ENCODE data around the gene TFAP2A. TPM values are rescaled to one million over a fixed set of nuclear protein-coding genes. Genes with fewer than 3 reads are reported as not detected.

The TFAP2A gene
- total and polyA plus RNA-seq, 4 donors, result 0.23 to 0.63 (median 0.38) TPM; not detected in 1

DNA sequence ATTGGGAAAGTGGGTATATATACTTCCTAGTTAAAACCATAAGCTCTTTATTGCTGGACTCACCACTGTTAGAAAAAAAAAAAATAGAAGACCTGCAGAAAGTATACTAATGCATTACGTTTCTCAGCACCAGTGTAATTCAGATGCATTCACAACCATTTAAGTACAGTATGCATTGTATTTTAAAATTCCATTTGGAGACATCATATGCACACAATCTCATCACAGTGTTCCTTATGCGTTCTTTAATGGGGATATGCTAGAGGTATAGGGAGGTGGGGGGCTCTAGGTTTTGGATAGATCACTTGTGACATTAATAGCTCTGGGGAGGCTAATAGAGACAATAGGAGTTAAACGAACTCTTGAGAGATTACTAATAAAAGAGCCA lies 9.4 kb downstream of the TFAP2A start:
- Histone ChIP-seq H3K27ac (ENCODE audit: low read depth in 1 of 2, low read length in 2 of 2) (no peak overlapping the region), H3K36me3 (ENCODE audit: control insufficient read depth in 1 of 2, insufficient read depth in 2 of 2, low read length in 1 of 2) (no peaks in the 10 kb centered on the region), H3K9me3 (ENCODE audit: control insufficient read depth, low read length) (no peaks in the 10 kb centered on the region), H3K4me3 (ENCODE audit: low read length in 2 of 2) (no peak overlapping the region), H3K27me3 (ENCODE audit: control insufficient read depth in 1 of 2, insufficient read depth in 2 of 2, low read length in 1 of 2) (no peaks in the 10 kb centered on the region), H3K4me1 (ENCODE audit: control insufficient read depth in 1 of 2, insufficient read depth in 2 of 2, low read length in 2 of 2) (peaks cover 0 to 4% of the 10 kb centered on the region in 2 donors)
- intact Hi-C loops (cut with DNase I), result no loop called here
- DNase-seq (no peak), ATAC-seq (ENCODE audit: low FRiP score) (no peak)
- 26 to 41% methylated on average over 3 of the region's 3 CpGs for WGBS, 2 donors

- ATAC-seq (ENCODE audit: low FRiP score) (no peak), DNase-seq (no peak)
- Histone ChIP-seq H3K36me3 (ENCODE audit: control insufficient read depth in 1 of 2, insufficient read depth in 2 of 2, low read length in 1 of 2) (no peaks in the 10 kb centered on the region), H3K27ac (ENCODE audit: low read depth in 1 of 2, low read length in 2 of 2) (no peak overlapping the region), H3K27me3 (ENCODE audit: control insufficient read depth in 1 of 2, insufficient read depth in 2 of 2, low read length in 1 of 2) (no peaks in the 10 kb centered on the region), H3K9me3 (ENCODE audit: control insufficient read depth, low read length) (no peaks in the 10 kb centered on the region), H3K4me3 (ENCODE audit: low read length in 2 of 2) (peak overlapping the region in 1 of 2 donors; percentile 5), H3K4me1 (ENCODE audit: control insufficient read depth in 1 of 2, insufficient read depth in 2 of 2, low read length in 2 of 2) (peaks cover 0 to 4% of the 10 kb centered on the region in 2 donors)
- WGBS, 2 donors, result 49 to 53% methylated on average over 31 of the region's 31 CpGs
- intact Hi-C loops (cut with DNase I), result no loop called here
These were observed 9.9 kb downstream of the TFAP2A start for GRCh38 chr6:10404799-10405512.

- 2% methylated on average over 48 to 87 of the region's 87 CpGs for WGBS, 2 donors
- peak; percentile 98 for ATAC-seq (ENCODE audit: low FRiP score)
- Histone ChIP-seq H3K27me3 (ENCODE audit: control insufficient read depth in 1 of 2, insufficient read depth in 2 of 2, low read length in 1 of 2) (no peaks in the 10 kb centered on the region), H3K4me1 (ENCODE audit: control insufficient read depth in 1 of 2, insufficient read depth in 2 of 2, low read length in 2 of 2) (peaks cover 0 to 4% of the 10 kb centered on the region in 2 donors), H3K4me3 (ENCODE audit: low read length in 2 of 2) (peak overlapping the region; percentile 43 to 92), H3K36me3 (ENCODE audit: control insufficient read depth in 1 of 2, insufficient read depth in 2 of 2, low read length in 1 of 2) (no peaks in the 10 kb centered on the region), H3K9me3 (ENCODE audit: control insufficient read depth, low read length) (no peaks in the 10 kb centered on the region), H3K27ac (ENCODE audit: low read depth in 1 of 2, low read length in 2 of 2) (no peak overlapping the region)
- peak; percentile 92 to 95 for DNase-seq
- intact Hi-C loops (cut with DNase I), result no loop called here
These were observed 10.6 kb downstream of the TFAP2A start for GRCh38 chr6:10404107-10404798.

GRCh38 chr6:10403385-10404106 lies 11.3 kb downstream of the TFAP2A start:
- H3K4me1 ChIP-seq (ENCODE audit: control insufficient read depth in 1 of 2, insufficient read depth in 2 of 2, low read length in 2 of 2), result peaks cover 0 to 4% of the 10 kb centered on the region in 2 donors
- H3K4me3 ChIP-seq (ENCODE audit: low read length in 2 of 2), result peak overlapping the region; percentile 43 to 92
- ATAC-seq (ENCODE audit: low FRiP score) (no peak), DNase-seq (no peak)
- no peaks in the 10 kb centered on the region for H3K27me3 ChIP-seq (ENCODE audit: control insufficient read depth in 1 of 2, insufficient read depth in 2 of 2, low read length in 1 of 2)
- intact Hi-C loops (cut with DNase I), result no loop called here
- H3K9me3 ChIP-seq (ENCODE audit: control insufficient read depth, low read length), result no peaks in the 10 kb centered on the region
- WGBS, 2 donors, result 2 to 5% methylated on average over 16 of the region's 16 CpGs
- H3K27ac ChIP-seq (ENCODE audit: low read depth in 1 of 2, low read length in 2 of 2), result no peak overlapping the region
- no peaks in the 10 kb centered on the region for H3K36me3 ChIP-seq (ENCODE audit: control insufficient read depth in 1 of 2, insufficient read depth in 2 of 2, low read length in 1 of 2)

- 22 to 42% methylated on average over 7 of the region's 7 CpGs for WGBS, 2 donors
- H3K27ac ChIP-seq (ENCODE audit: low read depth in 1 of 2, low read length in 2 of 2), result no peak overlapping the region
- H3K27me3 ChIP-seq (ENCODE audit: control insufficient read depth in 1 of 2, insufficient read depth in 2 of 2, low read length in 1 of 2), result no peaks in the 10 kb centered on the region
- DNase-seq (no peak), ATAC-seq (ENCODE audit: low FRiP score) (no peak)
- no peaks in the 10 kb centered on the region for H3K36me3 ChIP-seq (ENCODE audit: control insufficient read depth in 1 of 2, insufficient read depth in 2 of 2, low read length in 1 of 2)
- H3K4me3 ChIP-seq (ENCODE audit: low read length in 2 of 2), result no peak overlapping the region
- intact Hi-C loops (cut with DNase I), result no loop called here
- peaks cover 0 to 4% of the 10 kb centered on the region in 2 donors for H3K4me1 ChIP-seq (ENCODE audit: control insufficient read depth in 1 of 2, insufficient read depth in 2 of 2, low read length in 2 of 2)
- no peaks in the 10 kb centered on the region for H3K9me3 ChIP-seq (ENCODE audit: control insufficient read depth, low read length)
These were observed 12.1 kb downstream of the TFAP2A start for GRCh38 chr6:10402648-10403311.

DNA sequence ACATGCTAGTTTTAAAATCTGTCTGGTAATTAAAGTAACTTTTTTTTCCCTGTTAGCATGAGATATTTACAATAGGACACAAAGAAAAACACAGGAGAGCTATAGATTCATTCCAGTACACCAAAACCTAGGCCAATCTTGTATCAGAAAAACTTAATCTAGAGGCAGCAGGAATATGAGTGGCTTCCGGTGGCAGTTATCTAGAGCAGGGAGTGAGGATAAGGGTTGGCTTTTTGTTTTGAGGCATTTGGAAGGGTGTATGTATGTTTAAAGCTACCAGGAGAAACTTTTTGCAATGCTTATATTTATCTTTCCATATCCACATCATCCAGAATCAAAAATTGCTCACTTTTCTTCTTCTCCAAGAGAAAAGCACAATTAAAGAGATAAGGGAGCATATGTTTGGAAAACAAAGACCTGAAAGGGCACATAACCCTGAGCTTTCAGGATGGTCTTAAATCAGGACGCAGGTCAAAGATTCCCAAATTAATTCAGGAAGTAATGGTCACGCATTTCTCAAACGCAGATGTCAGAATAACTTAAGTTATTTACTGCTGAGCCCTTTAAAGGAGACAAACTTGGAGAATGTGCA lies 13.1 kb downstream of the TFAP2A start:
- intact Hi-C loops (cut with DNase I), result no loop called here
- H3K4me3 ChIP-seq (ENCODE audit: low read length in 2 of 2), result no peak overlapping the region
- no peaks in the 10 kb centered on the region for H3K36me3 ChIP-seq (ENCODE audit: control insufficient read depth in 1 of 2, insufficient read depth in 2 of 2, low read length in 1 of 2)
- H3K9me3 ChIP-seq (ENCODE audit: control insufficient read depth, low read length), result no peaks in the 10 kb centered on the region
- 41 to 55% methylated on average over 4 of the region's 4 CpGs for WGBS, 2 donors
- peaks cover 0 to 4% of the 10 kb centered on the region in 2 donors for H3K4me1 ChIP-seq (ENCODE audit: control insufficient read depth in 1 of 2, insufficient read depth in 2 of 2, low read length in 2 of 2)
- DNase-seq (no peak), ATAC-seq (ENCODE audit: low FRiP score) (no peak)
- H3K27ac ChIP-seq (ENCODE audit: low read depth in 1 of 2, low read length in 2 of 2), result no peak overlapping the region
- H3K27me3 ChIP-seq (ENCODE audit: control insufficient read depth in 1 of 2, insufficient read depth in 2 of 2, low read length in 1 of 2), result no peaks in the 10 kb centered on the region

- H3K4me3 ChIP-seq (ENCODE audit: low read length in 2 of 2), result no peak overlapping the region
- no peaks in the 10 kb centered on the region for H3K27me3 ChIP-seq (ENCODE audit: control insufficient read depth in 1 of 2, insufficient read depth in 2 of 2, low read length in 1 of 2)
- H3K9me3 ChIP-seq (ENCODE audit: control insufficient read depth, low read length), result no peaks in the 10 kb centered on the region
- ATAC-seq (ENCODE audit: low FRiP score), result no peak
- WGBS, 2 donors, result 23 to 45% methylated on average over 9 of the region's 9 CpGs
- no peaks in the 10 kb centered on the region for H3K36me3 ChIP-seq (ENCODE audit: control insufficient read depth in 1 of 2, insufficient read depth in 2 of 2, low read length in 1 of 2)
- DNase-seq, result no peak
- peaks cover 0 to 4% of the 10 kb centered on the region in 2 donors for H3K4me1 ChIP-seq (ENCODE audit: control insufficient read depth in 1 of 2, insufficient read depth in 2 of 2, low read length in 2 of 2)
- intact Hi-C loops (cut with DNase I), result no loop called here
- H3K27ac ChIP-seq (ENCODE audit: low read depth in 1 of 2, low read length in 2 of 2), result no peak overlapping the region
These were observed 13.8 kb downstream of the TFAP2A start for GRCh38 chr6:10401004-10401536.

GRCh38 chr6:10400330-10400729 lies 14.5 kb downstream of the TFAP2A start:
- no peaks in the 10 kb centered on the region for H3K27me3 ChIP-seq (ENCODE audit: control insufficient read depth in 1 of 2, insufficient read depth in 2 of 2, low read length in 1 of 2)
- H3K4me1 ChIP-seq (ENCODE audit: control insufficient read depth in 1 of 2, insufficient read depth in 2 of 2, low read length in 2 of 2), result peaks cover 0 to 4% of the 10 kb centered on the region in 2 donors
- no peak overlapping the region for H3K4me3 ChIP-seq (ENCODE audit: low read length in 2 of 2)
- no peaks in the 10 kb centered on the region for H3K36me3 ChIP-seq (ENCODE audit: control insufficient read depth in 1 of 2, insufficient read depth in 2 of 2, low read length in 1 of 2)
- 42 to 60% methylated on average over 8 of the region's 8 CpGs for WGBS, 2 donors
- no peak overlapping the region for H3K27ac ChIP-seq (ENCODE audit: low read depth in 1 of 2, low read length in 2 of 2)
- intact Hi-C loops (cut with DNase I), result no loop called here
- DNase-seq, result no peak
- no peaks in the 10 kb centered on the region for H3K9me3 ChIP-seq (ENCODE audit: control insufficient read depth, low read length)
- ATAC-seq (ENCODE audit: low FRiP score), result no peak
